ENCODE results near the gene MAP6D1.
A peak's percentile ranks its signal among the peaks of the same experiment; 100 is the strongest.

MAP6D1 gene

GRCh38 chr3:183825456-183826161 is at the start of gene MAP6D1 (continued):
- no peak for TF ChIP-seq KLF10 (tag by site-specific recombination; IDR thresholded peaks at IDR 0.05)
- TF ChIP-seq ZSCAN23 (tag by site-specific recombination; IDR thresholded peaks at IDR 0.05), result no peak
- no peak for TF ChIP-seq ZNF629 (tag by site-specific recombination; IDR thresholded peaks at IDR 0.05)
- TF ChIP-seq ZNF138 (tag by site-specific recombination; IDR thresholded peaks at IDR 0.05; ENCODE audit: borderline replicate concordance), result no peak
- no peak for TF ChIP-seq ZNF184 (tag by site-specific recombination; IDR thresholded peaks at IDR 0.05)
- TF ChIP-seq ZNF510 (tag by site-specific recombination; IDR thresholded peaks at IDR 0.05; ENCODE audit: insufficient replicate concordance), result no peak
- TF ChIP-seq ZNF19 (tag by site-specific recombination; IDR thresholded peaks at IDR 0.05; ENCODE audit: low read depth), result no peak
- TF ChIP-seq ZSCAN16 (tag by site-specific recombination; IDR thresholded peaks at IDR 0.05), result no peak
- 0 out of 2 replicates have a peak, but pooled peaks have one; percentile 51 for TF ChIP-seq ZNF501 (tag by site-specific recombination; IDR thresholded peaks at IDR 0.05)
- TF ChIP-seq ZNF488 (tag by site-specific recombination; IDR thresholded peaks at IDR 0.05), result no peak
- TF ChIP-seq ZNF473 (tag by site-specific recombination; IDR thresholded peaks at IDR 0.05), result no peak
- no peak for TF ChIP-seq ZBTB1 (tag by site-specific recombination; IDR thresholded peaks at IDR 0.05)
- no peak for TF ChIP-seq PRDM1 (tag by site-specific recombination; IDR thresholded peaks at IDR 0.05)
- TF ChIP-seq ZNF354C (tag by site-specific recombination; IDR thresholded peaks at IDR 0.05; ENCODE audit: borderline replicate concordance, low read depth), result no peak
- no peak for TF ChIP-seq ZNF544 (tag by site-specific recombination; IDR thresholded peaks at IDR 0.05)
- no peak for TF ChIP-seq INSM2 (tag by site-specific recombination; IDR thresholded peaks at IDR 0.05)
- no peak for TF ChIP-seq ZNF214 (tag by site-specific recombination; IDR thresholded peaks at IDR 0.05; ENCODE audit: borderline replicate concordance)
- peak; percentile 8 for TF ChIP-seq ZBTB26 (tag by site-specific recombination; optimal IDR thresholded peaks at IDR 0.05)
- TF ChIP-seq ZIC2 (tag by site-specific recombination; IDR thresholded peaks at IDR 0.05), result peak; percentile 47
- TF ChIP-seq PRDM2 (tag by site-specific recombination; IDR thresholded peaks at IDR 0.05; ENCODE audit: borderline replicate concordance), result no peak
- TF ChIP-seq ZNF350 (tag by site-specific recombination; IDR thresholded peaks at IDR 0.05), result no peak
- no peak for TF ChIP-seq ZNF266 (tag by site-specific recombination; IDR thresholded peaks at IDR 0.05; ENCODE audit: low read depth)
- TF ChIP-seq ZNF610 (tag by site-specific recombination; IDR thresholded peaks at IDR 0.05; ENCODE audit: borderline replicate concordance), result no peak
- peak; percentile 46; the same call in 1 of the 2 replicates for TF ChIP-seq PATZ1 (tag by site-specific recombination; IDR thresholded peaks at IDR 0.05)
- TF ChIP-seq ZNF521 (tag by site-specific recombination; IDR thresholded peaks at IDR 0.05), result no peak
- no peak for TF ChIP-seq ZNF747 (tag by site-specific recombination; IDR thresholded peaks at IDR 0.05)
- no peak for TF ChIP-seq ZNF112 (tag by site-specific recombination; IDR thresholded peaks at IDR 0.05)
- no peak for TF ChIP-seq ZNF514 (tag by site-specific recombination; IDR thresholded peaks at IDR 0.05)

Measured in HEK293 (cell line).